Stimulated activated CD8-positive, alpha-beta memory T cell treated with anti-CD3 and anti-CD28 coated beads, Interleukin-15, amount 100 ng/mL, for 48 hours (primary cell): ENCODE measurements around the gene ORC1.

Experiments
- DNase-seq, 2 donors: peaks; one replicate each; pipeline ENCODE4 v3.0.0-alpha.2; 2020; ENCODE audit warnings: low read depth in 2 of 2

ORC1 gene

DNA sequence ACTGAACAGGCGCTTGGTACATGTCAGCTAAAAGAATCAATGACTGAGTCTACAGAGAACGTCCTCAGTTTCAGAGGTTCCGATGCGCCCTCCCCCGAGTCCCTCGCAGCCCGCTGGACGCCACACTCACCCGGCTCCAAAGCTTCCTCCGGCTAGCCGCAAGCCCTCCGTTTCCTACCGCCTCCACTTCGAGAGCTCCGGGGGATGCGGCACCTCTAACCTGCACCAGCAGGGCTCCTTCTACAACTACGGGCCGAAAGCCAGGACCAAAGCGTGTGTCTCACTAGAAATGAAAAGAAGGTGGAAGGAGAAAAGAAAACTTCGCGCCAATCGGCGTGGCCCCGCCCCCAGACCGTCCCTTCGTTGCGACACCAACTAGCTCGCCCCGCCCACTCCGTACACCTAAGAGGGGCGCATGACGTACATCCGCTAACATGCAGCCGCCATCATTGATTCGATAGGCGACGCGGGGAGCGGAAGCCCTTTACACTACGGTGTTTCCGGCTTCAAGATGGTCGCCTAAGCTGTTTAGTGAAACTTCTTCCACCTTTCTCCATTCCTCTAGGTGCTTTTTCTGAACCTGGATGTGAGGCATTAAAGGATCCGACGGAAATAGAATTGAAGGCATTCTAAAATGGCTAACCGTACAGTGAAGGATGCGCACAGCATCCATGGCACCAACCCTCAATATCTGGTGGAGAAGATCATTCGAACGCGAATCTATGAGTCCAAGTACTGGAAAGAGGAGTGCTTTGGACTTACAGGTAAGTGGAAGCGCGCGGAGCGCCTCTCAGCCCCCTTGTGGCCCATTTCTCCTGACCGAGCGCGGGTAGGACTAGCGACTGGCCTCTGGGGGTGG is at the start of gene ORC1, which contains the start of gene PRPF38A:
TSS of gene ORC1 (minus strand) at position 308 of the 859 bp plus-strand sequence. CDS start 2,200 bp downstream, outside the sequence.
TSS of gene PRPF38A (plus strand) at position 487 of the 859 bp plus-strand sequence. CDS start at position 635, 148 bp downstream.
- peak; percentile 92 for DNase-seq

DNA sequence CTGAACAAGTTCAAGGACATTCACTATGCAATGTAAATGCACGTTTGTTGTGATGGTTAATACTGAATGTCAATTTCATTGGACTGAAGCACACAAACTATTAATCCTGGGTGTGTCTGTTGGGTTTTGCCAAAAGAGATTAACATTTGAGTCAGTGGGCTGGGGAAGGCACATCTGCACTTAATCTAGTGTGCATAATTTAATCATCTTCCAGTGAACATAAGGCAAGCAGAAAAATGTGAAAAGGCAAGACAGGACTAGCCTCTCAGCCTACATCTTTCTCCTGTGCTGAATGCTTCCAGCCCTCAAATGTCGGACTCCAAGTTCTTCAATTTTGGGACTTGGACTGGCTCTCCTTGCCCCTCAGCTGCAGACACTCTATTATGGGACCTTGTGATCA is 40.2 kb upstream of the ORC1 start:
- no peak for DNase-seq

DNA sequence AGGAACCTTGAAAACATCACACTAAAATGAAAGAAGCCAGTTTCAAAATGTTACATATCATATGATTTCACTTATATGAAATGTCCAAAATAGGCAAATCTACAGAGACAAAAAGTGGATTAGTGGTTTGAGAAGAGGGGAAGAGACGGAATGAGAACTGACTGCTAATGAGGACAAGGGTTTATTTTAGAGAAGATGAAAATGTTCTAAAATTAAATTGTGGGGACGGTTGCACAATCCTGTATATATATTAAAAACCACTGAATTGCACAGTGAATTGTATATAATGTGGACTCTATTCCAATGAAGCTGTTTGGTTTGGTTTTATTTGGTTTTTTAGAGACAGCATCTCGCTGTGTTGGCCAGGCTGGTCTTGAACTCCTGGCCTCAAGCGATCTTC is 35.8 kb upstream of the ORC1 start:
- no peak for DNase-seq

DNA sequence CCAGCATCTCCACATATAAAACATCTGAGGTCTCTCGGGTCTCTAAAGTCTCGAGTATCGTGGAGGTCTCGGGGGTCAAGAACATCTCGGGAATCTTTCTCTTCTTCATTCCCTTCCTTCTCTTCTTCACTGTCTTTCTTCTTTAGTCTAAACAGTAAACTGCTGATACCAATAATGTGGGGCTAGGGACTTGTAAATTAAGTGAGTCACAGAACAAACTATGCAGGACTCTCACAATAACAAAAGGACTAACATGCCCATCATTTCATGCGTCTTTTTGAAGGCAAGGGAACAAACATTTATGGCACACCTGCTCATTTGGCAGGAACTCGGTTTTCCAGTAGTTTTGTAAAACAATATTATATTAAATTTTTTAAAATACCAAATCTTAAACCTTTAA is 32.6 kb upstream of the ORC1 start:
- no peak for DNase-seq

DNA sequence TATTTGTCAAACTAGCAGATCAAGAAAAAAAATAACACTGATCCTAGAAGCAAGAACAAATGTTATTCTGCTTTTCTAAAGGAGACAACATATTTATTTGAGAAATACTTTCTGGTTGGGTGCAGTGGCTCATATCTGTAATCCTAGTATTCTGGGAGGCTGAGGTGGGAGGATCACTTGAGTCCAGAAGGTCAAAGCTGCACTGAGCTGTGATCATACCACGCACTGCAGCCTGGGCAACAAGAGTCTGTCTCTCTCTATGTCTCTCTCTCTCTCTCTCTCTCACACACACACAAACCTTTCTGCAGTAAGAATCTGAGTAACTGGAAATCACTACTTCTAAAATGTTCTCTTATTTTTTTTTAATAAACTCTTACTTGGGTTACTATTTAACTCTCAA is 31.4 kb upstream of the ORC1 start:
- no peak for DNase-seq

DNA sequence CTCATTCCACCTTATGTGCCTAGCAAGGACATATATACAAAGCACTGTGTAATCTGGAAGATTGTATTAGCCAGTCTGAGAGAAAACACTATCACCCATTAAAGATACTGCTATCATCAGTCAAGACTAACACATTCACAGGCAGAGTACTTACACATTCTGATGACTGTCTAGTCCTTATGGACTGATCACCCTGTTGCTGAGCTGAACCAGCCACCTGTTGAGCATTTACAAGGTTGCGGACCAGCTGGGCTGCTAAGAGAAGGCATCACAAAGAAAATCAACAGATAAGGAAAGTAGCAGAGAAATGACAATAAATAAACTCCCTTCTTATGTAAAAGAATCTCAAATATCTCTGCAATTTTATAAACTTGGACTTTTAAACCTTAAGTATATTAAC is 31.0 kb upstream of the ORC1 start:
- no peak for DNase-seq

DNA sequence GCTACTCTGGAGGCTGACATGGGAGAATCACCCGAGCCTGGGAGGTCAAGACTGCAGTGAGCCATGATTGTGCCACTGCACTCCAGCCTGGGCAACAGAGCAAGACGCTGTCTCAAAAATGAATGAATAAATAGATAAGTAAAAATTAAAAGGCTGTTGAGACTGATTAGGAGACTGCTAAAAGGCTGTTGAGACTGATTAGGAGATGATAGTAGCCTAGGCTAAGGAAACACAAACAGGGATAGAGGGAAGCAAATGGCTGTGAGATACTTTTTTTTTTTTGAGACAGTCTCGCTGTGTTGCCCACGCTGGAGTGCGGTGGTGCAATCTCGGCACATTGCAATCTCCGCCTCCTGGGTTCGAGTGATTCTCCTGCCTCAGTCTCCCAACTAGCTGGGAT is 28.6 kb upstream of the ORC1 start:
- no peak for DNase-seq

DNA sequence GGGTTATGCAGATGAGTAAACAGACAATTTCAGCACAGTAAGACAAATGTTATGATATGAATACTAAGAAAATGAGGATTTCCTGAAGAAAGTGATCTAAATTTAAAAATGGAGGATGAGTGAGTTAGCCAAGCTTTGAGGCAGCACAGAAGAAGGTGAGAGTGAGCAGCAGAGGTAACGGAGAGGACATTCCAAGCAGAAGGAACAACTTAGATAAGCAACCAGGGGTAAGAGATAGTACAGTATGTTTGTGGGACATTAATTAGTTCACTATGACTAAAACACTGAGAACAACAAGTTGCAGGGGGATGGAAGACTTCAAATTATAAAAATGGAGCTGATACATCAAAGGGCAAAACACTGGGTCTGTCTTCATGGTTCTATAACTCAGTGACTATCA is 22.9 kb upstream of the ORC1 start:
- no peak for DNase-seq

DNA sequence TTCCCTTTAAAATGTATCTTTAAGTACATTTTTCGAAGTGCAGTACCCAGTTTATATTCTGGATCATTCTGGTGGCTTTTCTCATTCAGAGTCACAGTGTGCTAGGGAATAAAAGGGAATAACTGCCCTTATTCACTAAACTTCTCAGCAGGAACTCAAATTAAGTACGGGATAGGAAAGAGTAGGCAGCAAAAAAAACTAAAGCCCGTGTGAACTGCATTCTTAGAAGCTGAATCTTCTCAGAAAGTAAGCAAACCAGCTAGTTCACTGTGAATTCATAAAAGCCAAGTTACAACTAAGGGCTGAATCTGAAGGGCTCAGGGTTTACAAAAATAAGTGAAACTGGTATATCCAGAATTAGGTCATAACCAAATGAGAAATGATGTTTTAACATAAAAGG is 22.1 kb upstream of the ORC1 start:
- no peak for DNase-seq

DNA sequence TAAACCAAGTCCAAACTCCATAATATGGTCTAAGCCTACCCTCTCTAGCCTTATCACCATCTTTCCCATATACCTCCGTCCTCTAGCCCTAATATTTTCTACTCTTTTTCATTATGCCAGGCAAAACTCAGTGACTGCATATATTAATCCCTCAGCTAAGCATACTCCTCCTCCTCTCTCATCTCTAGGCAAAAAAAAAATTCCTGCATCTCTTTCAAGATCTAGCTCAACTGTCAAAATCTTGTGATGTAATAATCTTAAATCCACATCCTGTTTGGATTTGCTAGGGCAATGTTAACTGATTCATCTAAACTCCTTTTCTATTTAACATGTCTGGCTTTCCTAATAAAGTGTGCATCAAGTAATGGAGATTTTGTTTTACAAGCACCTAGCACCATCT is 20.6 kb upstream of the ORC1 start:
- DNase-seq: no peak

DNA sequence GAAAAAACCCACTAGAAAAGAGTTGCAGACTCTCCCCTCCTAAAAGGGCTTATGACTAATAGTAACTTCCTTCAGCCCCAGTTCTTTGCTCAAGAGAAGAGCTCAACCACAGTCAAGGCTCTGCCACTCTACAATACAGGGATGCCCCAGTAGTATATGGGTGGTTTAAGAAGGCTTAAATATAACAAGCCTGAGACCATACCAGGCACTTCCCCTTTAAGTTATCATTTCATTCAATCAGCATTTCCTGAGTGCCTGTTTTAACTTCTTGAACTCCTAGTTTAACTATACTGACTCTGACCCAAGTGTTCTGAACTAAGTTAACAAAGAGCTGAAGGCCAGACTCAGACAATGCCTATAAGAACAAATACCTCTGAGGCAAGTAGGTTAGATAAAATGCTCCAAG is 20.0 kb upstream of the ORC1 start:
- no peak for DNase-seq

DNA sequence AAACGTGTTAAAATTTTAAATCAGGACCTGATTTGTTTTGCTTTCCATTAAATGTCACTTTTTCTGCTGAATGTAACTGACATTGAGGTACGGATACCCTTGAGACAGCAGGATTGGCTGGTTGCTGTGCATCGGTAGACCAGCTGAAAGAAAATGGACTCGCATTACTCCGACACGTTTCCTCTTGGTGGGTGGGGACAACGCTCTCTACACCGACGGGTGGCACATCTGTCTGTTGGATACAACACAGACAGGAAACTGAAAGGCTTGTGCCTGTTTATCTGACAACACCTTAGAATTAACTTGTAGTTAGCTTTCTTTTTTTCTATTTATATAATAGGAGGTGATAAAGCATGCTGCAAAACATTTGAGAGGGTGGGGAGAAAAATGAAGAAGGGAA is 19.5 kb upstream of the ORC1 start:
- DNase-seq: peak; percentile 45 to 52

DNA sequence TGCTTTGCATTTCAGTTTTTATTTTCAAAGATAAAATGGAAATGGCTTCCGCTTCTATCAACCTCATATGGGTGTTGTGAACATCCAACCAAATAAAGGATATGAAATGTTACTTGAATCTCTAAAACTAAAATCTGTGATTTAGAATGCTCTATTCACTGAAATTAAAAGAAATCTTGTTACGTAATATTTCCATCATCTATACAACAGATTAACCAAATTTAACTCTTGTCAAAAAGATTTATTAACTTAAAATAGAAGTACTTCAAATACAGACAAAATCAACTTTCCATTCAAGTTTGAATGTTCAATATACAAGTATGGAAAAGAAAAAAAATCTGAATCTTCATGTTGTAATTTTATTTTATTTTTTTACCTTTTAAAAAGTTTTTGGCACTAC is 18.8 kb upstream of the ORC1 start:
- no peak for DNase-seq

DNA sequence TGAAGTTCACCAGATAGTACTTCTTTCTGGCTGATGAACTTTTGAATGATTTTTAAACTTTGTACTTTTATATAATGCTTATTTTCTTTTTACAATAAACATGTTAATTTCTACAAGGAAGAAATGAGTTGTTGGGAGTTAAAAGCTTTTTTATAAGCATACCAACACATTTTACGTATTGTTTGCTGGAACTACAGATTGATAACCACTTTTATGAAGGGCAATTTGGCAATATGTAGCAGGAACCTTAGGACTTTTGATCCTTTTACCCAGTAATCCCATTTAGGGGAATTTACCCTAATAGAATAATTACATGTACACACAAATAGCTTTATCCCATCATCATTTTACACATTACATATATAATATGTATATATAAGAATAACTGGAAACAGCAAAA is 16.5 kb upstream of the ORC1 start:
- DNase-seq: no peak

DNA sequence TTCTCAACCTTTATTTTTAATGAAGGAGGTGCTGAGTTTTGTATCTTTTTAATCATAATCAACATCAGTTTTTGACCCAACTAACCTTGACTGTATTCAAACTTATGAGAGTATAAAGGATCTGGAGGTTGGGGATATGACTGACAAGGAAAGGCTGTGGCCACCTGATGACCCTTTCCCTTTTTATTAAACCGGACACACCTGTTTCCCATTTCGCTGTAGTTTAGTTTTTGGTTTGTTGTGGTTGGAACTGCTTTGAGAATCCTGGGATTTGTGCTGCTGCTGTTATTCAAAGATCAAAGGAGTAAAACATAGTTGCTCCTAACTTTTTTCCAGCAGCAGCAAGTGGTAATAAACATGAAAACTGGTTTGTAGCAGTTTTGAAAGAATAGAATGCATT is 12.6 kb upstream of the ORC1 start:
- no peak for DNase-seq

DNA sequence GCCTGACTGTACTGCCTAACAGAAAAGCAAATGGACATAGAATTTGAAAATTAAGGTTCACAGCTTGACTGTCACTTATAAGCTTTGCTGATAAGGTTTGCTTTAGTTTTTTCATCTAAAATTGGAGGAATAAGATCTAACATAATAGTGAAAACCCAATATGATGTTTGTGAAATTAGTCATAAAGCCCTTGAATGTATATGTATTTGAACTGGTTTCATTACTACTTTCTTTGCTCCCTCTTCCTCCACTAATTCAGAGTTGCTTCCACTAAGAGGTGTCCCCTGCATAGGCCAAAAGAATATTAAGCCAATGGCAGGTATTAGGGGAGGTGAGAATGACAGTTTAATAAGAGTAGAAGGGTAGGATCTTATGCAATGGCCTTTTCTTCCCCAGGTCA is 10.7 kb upstream of the ORC1 start:
- DNase-seq: no peak

DNA sequence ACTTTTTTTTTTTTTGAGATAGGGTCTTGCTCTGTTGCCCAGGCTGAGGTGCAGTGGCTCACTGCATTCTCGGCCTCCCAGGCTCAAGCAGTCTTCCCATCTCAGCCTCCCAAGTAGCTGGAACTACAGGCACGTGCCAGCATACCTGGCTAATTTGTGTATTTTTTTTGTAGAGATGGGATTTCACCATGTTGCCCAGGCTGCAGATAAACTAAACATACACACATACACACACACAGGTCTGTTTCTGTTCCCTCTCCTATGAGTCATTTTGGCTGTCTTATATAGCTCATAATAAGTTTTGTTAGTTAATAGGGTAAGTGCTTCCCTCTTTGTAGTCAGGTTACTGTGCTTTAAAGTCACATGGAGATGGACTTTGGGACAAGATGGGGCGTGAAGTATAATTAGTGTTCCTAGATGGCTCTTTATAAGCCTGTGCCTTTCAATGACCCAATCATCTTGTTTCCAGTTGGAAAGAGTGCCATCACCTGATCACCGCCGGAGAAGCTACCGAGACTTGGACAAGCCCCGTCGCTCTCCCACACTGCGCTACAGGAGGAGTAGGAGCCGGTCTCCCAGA is 9.3 kb upstream of the ORC1 start:
- no peak for DNase-seq

DNA sequence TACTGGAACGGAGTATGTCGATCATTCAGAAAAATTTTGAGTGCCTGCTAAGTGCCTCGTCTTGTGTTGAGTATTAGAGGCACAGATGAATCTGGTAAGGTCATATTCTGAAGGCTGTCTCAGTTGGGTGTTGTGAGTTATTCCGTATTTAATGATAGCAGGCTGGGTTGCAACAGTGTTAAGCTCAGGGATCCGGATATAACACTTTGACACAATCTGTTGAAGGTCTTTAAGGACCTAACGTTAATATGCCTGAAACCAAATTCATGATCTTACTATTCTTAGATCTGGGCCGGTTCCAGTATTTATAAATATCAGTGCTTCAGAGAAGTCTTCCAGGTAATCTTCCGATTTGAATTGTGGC is 734 bp upstream of the ORC1 start:
- DNase-seq: no peak

DNA sequence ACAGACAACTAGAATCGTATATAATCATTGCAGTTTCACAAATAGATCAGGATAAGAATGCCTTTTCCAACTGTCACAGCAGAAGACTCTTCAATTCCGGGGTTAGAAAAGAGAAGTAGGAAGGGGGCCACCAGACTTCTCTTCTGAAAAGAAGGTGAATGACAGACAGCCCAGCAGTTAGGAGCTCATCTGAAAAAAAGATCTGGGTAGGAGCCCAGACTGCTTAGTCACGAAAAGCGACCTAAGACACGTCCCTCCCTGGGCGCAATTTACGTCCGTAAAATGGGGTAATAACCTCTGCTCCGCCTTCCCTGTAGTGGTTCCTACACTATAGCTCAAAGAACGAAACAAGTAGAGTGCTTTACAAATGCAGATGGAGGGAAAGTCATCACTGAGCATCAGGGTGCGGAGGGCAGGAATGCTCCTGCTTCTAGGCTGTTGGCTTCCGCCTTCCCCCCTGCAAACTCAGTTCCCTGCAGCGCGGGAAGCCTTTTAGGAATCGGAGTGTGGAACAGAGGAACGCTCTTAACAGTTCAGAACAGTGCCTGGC is 582 bp downstream of the ORC1 start:
- peak in 1 of 2 donors; percentile 35 for DNase-seq

DNA sequence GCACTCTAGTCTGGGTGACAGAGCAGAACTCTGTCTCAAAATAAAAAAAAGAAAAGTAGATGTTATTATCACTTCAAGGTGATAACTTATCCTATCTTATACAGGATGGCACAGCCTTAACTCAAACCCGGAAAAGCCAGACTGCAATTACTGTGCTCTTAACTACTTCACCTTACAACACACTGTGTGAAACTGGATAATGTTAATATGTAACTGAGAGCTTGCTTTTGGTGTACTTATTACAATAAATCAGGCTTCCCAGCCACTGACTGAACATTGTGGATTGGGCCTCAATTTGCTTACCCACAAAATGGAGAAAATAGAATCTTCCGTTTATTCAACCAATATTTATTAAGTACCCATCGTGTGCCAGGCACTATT is 1.4 kb downstream of the ORC1 start:
- DNase-seq: no peak

DNA sequence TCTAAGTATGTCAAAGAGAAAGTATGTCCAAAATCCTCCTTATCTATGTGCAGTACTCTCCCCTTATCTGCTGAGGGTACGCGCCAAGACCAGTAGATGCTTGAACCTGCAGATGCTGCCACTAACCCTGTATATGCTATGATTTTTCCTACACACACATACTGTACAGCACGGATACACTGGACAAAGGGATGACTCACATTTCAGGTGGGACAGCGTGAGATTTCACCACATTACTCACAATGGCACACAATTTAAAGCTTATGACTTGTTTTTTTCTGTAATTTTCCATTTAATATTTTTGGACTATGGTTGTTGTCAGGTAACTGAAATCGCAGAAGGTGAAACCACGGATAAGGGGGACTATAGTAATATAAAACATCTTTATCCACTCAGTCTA is 4.1 kb downstream of the ORC1 start:
- no peak for DNase-seq

DNA sequence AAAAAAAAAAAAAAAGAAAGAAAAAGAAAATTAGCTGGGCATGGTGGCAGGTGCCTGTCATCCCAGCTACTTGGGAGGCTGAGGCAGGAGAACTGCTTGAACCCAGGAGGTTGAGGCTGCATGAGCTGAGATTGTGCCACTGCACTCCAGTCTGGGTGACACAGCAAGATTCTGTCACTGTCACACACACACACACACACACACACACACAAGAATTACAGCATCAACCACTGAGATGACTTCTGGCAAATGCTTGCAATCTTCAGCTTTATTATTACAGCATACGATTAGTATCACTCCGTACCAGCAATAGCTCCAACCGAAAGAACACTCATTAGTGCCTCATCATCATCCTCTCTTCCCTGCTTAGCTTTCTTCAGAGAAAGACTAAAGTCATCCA is 4.6 kb downstream of the ORC1 start:
- no peak for DNase-seq

DNA sequence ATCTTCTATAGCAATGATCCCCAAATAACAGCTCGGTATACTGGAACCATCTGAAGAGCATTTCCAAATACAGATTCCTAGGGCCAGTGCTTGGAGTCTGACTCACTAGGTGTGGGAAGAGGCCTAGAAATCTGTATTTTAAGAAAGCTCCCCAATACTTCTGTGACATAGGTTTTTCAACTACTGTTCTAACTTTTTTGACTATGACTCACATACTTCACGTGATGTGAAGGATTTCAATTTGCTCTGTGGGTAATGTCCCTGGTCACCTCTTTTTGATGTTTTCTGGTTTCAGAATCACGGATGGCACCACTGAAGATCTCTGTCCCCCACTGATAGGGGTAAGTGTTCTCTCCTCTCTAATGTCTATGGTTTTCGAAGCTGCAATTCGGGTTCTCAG is 11.0 kb downstream of the ORC1 start:
- no peak for DNase-seq
